Activated B cell treated with CpG ODN at 0.5 μM for 24 hours (primary cell): Measurements from ENCODE around the gene SP140. TPM values are rescaled to one million over a fixed set of nuclear protein-coding genes. Genes with fewer than 3 reads are reported as not detected.
A peak's percentile ranks its signal among the peaks of the same experiment; 100 is the strongest.

Source experiments
- ATAC-seq: fragments of 200-7000 bp; cut with Tn5 transposase; one replicate; pipeline ENCODE4 v1.10.0; 2021; ENCODE audit warnings: low read depth, mild to moderate bottlenecking, moderate library complexity
- CTCF ChIA-PET: fragments of 350-600 bp; sonication (Branson Sonifier 250); formaldehyde crosslinking; loops from one replicate; lab custom pipeline; 2021; ENCODE audit warnings: antibody characterized with exemption; lab: Charles Lee
- POLR2A ChIA-PET: fragments of 350-600 bp; sonication (Branson Sonifier 250); formaldehyde crosslinking; loops from one replicate; lab custom pipeline; 2021; ENCODE audit warnings: antibody characterized with exemption; lab: Charles Lee
- DNase-seq: peaks from one replicate; pipeline ENCODE4 v3.0.0; 2022
- H3K27ac Mint-ChIP-seq: one replicate; pipeline ENCODE4 v1.8.0; 2020; ENCODE audit warnings: mixed read lengths
- H3K27me3 Mint-ChIP-seq: one replicate; pipeline ENCODE4 v1.8.0; 2021; ENCODE audit warnings: mixed read lengths
- H3K36me3 Mint-ChIP-seq: one replicate; pipeline ENCODE4 v1.8.0; 2021; ENCODE audit warnings: low read depth, mixed read lengths
- H3K4me1 Mint-ChIP-seq: one replicate; pipeline ENCODE4 v1.8.0; 2021; ENCODE audit warnings: mixed read lengths
- H3K4me3 Mint-ChIP-seq: one replicate; pipeline ENCODE4 v1.8.0; 2020; ENCODE audit warnings: mild to moderate bottlenecking, mixed read lengths
- H3K9me3 Mint-ChIP-seq: one replicate; pipeline ENCODE4 v1.8.0; 2020; ENCODE audit warnings: mixed read lengths
- intact Hi-C: fragments of 100-400 bp; cut with micrococcal nuclease; formaldehyde crosslinking; loops from one replicate; pipeline ENCODE4 v1.15.1; 2024
- total RNA-seq: library from RNA; stranded (reverse); gene quantifications from 2 replicates; pipeline ENCODE4 v1.2.3, GENCODE V29; 2022
- TF ChIP-seq, protein P1 (sequence below): fragments of 200-600 bp; IDR thresholded peaks from one replicate; pipeline ENCODE4 v1.8.0; 2022; ENCODE audit warnings: antibody characterized with exemption, mild to moderate bottlenecking

Gene SP140
- total RNA-seq, 1 donor from 2014 or later: 330 TPM

DNA sequence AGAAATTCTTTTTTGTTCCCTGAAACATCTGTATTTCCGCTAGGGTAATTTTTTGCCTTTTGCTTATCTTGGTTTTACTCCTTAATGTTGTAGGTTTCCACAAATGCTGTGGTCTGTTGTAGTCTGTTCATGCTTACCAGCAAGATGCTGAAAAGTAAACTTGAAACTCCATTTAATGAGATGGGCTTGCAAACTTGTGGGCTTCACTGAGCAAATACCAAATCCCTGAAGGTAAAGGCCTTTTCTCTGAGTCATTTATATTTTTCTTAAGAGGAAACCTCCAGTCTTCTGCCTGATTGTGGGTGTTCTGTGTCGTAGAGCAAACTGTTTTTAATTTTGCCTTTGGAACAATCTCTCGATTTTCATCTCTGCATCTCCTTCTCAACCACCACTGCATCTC is 9.3 kb downstream of the SP140 start:
- Mint-ChIP-seq H3K27me3 (no peaks in the 10 kb centered on the region), H3K4me3 (peak overlapping the region; percentile 66), H3K27ac (peak overlapping the region; percentile 84), H3K36me3 (peaks cover 85% of the 10 kb centered on the region), H3K9me3 (peaks cover 8% of the 10 kb centered on the region), H3K4me1 (peaks cover 64% of the 10 kb centered on the region)
- TF ChIP-seq, protein P1, sequence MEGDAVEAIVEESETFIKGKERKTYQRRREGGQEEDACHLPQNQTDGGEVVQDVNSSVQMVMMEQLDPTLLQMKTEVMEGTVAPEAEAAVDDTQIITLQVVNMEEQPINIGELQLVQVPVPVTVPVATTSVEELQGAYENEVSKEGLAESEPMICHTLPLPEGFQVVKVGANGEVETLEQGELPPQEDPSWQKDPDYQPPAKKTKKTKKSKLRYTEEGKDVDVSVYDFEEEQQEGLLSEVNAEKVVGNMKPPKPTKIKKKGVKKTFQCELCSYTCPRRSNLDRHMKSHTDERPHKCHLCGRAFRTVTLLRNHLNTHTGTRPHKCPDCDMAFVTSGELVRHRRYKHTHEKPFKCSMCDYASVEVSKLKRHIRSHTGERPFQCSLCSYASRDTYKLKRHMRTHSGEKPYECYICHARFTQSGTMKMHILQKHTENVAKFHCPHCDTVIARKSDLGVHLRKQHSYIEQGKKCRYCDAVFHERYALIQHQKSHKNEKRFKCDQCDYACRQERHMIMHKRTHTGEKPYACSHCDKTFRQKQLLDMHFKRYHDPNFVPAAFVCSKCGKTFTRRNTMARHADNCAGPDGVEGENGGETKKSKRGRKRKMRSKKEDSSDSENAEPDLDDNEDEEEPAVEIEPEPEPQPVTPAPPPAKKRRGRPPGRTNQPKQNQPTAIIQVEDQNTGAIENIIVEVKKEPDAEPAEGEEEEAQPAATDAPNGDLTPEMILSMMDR: no peak
- no peak for DNase-seq
- ATAC-seq: peak; percentile 56
- intact Hi-C loops: loop anchor here (1.0 kb wide), 2 partner anchors 9 to 32 kb away; no protein-coding TSS in a partner anchor
- POLR2A ChIA-PET: no interaction called here
- CTCF ChIA-PET: interaction anchor here (2.8 kb wide), 1 partner anchor 32 kb away, joined by 10 read pairs; no protein-coding TSS in a partner anchor

DNA sequence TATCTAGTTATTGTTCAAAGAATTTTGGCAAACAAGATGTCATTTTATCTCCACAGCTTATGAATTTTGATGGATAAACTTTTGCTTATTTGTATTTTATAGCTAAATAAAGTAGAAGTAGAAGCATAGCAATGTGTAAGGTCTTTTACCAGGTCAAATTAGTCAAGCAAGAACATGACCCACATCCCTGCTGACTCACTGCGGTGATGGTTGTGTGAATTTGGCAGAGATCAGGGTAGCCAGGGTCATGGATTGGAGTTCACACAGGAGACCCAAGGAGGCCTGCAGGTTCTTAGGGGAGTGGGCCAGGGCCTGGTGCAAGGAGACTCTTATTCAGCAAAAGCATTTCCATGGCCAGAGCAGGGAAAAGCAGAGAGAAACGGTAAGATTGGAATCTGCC is 18.7 kb downstream of the SP140 start:
- intact Hi-C loops: no loop called here
- CTCF ChIA-PET: no interaction called here
- TF ChIP-seq, protein P1: no peak
- Mint-ChIP-seq H3K27me3 (no peaks in the 10 kb centered on the region), H3K4me3 (no peak overlapping the region), H3K27ac (no peak overlapping the region), H3K9me3 (no peaks in the 10 kb centered on the region), H3K36me3 (peaks cover 40% of the 10 kb centered on the region), H3K4me1 (no peaks in the 10 kb centered on the region)
- no peak for ATAC-seq
- POLR2A ChIA-PET: interaction anchor here (1.0 to 1.4 kb wide), 2 partner anchors 12 to 16 kb away, joined by 3 to 4 read pairs; no protein-coding TSS in a partner anchor
- DNase-seq: no peak

DNA sequence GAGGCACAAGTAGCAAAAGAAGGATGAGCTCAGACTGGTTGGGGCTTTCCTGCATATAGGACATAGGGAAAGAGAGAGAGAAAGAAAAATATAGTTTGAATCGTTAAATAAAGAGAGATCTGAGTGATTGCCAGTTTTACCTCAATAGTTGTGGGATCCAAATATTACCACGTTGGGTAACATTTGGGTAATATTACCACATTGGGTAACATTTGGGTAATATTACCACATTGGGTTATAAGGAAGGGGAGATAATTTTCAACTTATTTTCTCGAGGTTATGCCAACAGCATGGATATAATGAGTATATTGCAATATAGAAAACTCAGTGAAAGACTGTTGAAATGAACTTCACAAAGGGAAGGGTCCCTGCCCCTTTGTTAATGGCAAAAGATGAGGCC is 20.7 kb downstream of the SP140 start:
- no peak overlapping the region for H3K4me3 Mint-ChIP-seq
- TF ChIP-seq, protein P1: no peak
- POLR2A ChIA-PET: interaction anchor here (0.6 to 2.0 kb wide), 5 partner anchors 12 to 44 kb away, joined by 3 to 8 read pairs (median 3); partner anchors contain the start of gene SP140
- H3K27ac Mint-ChIP-seq: no peak overlapping the region
- DNase-seq (no peak), ATAC-seq (no peak)
- H3K27me3 Mint-ChIP-seq: no peaks in the 10 kb centered on the region
- peaks cover 21% of the 10 kb centered on the region for H3K36me3 Mint-ChIP-seq
- no peaks in the 10 kb centered on the region for H3K9me3 Mint-ChIP-seq
- H3K4me1 Mint-ChIP-seq: no peaks in the 10 kb centered on the region
- intact Hi-C loops: no loop called here
- CTCF ChIA-PET: no interaction called here

DNA sequence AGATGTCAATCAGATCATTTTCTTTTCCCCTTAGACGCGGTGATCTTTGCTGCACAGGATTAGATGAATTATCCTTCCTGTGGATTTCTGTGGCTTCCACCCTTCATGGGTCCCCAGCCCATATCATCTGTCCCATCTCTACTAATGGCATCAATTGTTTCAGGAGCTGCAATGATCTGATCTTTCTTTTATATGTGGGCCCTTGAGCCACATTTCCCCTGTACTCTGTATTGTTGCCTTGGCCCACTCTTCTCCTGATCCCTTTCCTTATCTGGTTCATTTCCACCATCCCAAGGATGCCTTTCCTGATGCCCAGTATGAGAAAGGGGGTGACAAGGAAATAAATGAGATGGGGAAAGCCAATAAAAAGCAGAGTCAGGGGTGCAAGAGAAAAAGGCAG is 24.7 kb downstream of the SP140 start:
- intact Hi-C loops: no loop called here
- DNase-seq (no peak), ATAC-seq (no peak)
- Mint-ChIP-seq H3K9me3 (no peaks in the 10 kb centered on the region), H3K27ac (no peak overlapping the region), H3K4me3 (no peak overlapping the region), H3K4me1 (no peaks in the 10 kb centered on the region), H3K27me3 (no peaks in the 10 kb centered on the region), H3K36me3 (no peaks in the 10 kb centered on the region)
- CTCF ChIA-PET: no interaction called here
- POLR2A ChIA-PET: no interaction called here
- TF ChIP-seq, protein P1: no peak

GRCh38 chr2:230254152-230254881 is 28.8 kb downstream of the SP140 start:
- Mint-ChIP-seq H3K36me3 (peaks cover 24% of the 10 kb centered on the region), H3K27ac (no peak overlapping the region), H3K27me3 (no peaks in the 10 kb centered on the region), H3K9me3 (no peaks in the 10 kb centered on the region), H3K4me3 (no peak overlapping the region), H3K4me1 (peaks cover 24% of the 10 kb centered on the region)
- TF ChIP-seq, protein P1: no peak
- DNase-seq: no peak
- ATAC-seq: no peak
- ChIA-PET POLR2A (interaction anchor here (0.9 to 1.5 kb wide), 3 partner anchors 14 to 51 kb away, joined by 3 to 4 read pairs (median 3); partner anchors contain the start of gene SP110), CTCF (interaction anchor here (0.9 kb wide), 1 partner anchor 52 kb away, joined by 5 read pairs; no protein-coding TSS in a partner anchor)
- intact Hi-C loops: no loop called here
